Measurements from ENCODE around the gene LY9.

Gene LY9, protein sequence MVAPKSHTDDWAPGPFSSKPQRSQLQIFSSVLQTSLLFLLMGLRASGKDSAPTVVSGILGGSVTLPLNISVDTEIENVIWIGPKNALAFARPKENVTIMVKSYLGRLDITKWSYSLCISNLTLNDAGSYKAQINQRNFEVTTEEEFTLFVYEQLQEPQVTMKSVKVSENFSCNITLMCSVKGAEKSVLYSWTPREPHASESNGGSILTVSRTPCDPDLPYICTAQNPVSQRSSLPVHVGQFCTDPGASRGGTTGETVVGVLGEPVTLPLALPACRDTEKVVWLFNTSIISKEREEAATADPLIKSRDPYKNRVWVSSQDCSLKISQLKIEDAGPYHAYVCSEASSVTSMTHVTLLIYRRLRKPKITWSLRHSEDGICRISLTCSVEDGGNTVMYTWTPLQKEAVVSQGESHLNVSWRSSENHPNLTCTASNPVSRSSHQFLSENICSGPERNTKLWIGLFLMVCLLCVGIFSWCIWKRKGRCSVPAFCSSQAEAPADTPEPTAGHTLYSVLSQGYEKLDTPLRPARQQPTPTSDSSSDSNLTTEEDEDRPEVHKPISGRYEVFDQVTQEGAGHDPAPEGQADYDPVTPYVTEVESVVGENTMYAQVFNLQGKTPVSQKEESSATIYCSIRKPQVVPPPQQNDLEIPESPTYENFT

GRCh38 chr1:160795951-160796383 lies at the start of gene LY9:
TSS of gene LY9 (plus strand) at chr1:160796174. CDS start at chr1:160796188, 14 bp downstream.
- Histone ChIP-seq H3K9me3 (ENCODE audit: control insufficient read depth, insufficient read depth, low read length) (no peaks in the 10 kb centered on the region), H3K36me3 (ENCODE audit: control insufficient read depth, insufficient read depth, low read length) (no peaks in the 10 kb centered on the region), H3K27me3 (ENCODE audit: control insufficient read depth, insufficient read depth, low read length) (no peaks in the 10 kb centered on the region), H3K9ac (ENCODE audit: low read depth, low read length) (no peak within 1 kb of the TSS), H3K4me1 (ENCODE audit: control insufficient read depth, insufficient read depth, low read length) (no peaks in the 10 kb centered on the region), H3K4me3 (ENCODE audit: low read depth, low read length) (no peak within 1 kb of the TSS)

DNA sequence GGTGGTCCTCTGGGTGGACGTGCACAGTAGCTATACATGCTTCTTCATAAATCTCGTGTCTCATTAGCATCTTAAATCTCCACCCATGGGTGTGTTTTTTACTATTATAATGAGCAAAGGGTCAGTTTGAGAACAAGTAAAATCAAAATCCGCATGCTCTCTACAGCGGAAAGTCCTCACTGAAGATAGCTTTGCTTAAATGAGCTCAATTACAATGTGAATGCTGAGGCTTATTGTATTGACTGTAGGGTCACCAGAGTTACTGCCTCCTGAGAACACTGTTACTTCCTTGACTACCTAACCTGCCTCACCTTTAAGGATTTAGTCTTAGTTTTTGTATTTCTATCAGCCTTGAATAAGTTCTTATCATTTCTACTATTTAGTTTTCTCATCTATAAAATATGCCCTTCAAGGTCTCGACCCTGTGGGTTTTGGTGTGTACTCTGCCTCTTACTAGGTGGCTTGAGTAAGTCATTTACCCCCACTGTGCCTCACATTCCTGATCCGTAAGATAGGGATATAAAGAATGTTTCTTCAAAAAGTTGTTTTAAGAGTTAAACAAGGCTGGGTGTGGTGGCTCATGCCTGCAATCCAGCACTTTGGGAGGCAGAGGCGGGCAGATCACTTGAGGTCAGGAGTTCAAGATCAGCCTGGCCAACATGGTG lies 49.0 kb upstream of the LY9 start:
- Histone ChIP-seq H3K27me3 (ENCODE audit: control insufficient read depth, insufficient read depth, low read length) (no peaks in the 10 kb centered on the region), H3K9ac (ENCODE audit: low read depth, low read length) (no peak overlapping the region), H3K36me3 (ENCODE audit: control insufficient read depth, insufficient read depth, low read length) (no peaks in the 10 kb centered on the region), H3K4me1 (ENCODE audit: control insufficient read depth, insufficient read depth, low read length) (peaks cover 13% of the 10 kb centered on the region), H3K4me3 (ENCODE audit: low read depth, low read length) (no peak overlapping the region), H3K9me3 (ENCODE audit: control insufficient read depth, insufficient read depth, low read length) (no peaks in the 10 kb centered on the region)

- Histone ChIP-seq H3K27me3 (ENCODE audit: control insufficient read depth, insufficient read depth, low read length) (no peaks in the 10 kb centered on the region), H3K4me1 (ENCODE audit: control insufficient read depth, insufficient read depth, low read length) (peaks cover 13% of the 10 kb centered on the region), H3K4me3 (ENCODE audit: low read depth, low read length) (no peak overlapping the region), H3K9ac (ENCODE audit: low read depth, low read length) (no peak overlapping the region), H3K9me3 (ENCODE audit: control insufficient read depth, insufficient read depth, low read length) (no peaks in the 10 kb centered on the region), H3K36me3 (ENCODE audit: control insufficient read depth, insufficient read depth, low read length) (no peaks in the 10 kb centered on the region)
Measured at GRCh38 chr1:160747717-160748116, 48.3 kb upstream of the LY9 start.

DNA sequence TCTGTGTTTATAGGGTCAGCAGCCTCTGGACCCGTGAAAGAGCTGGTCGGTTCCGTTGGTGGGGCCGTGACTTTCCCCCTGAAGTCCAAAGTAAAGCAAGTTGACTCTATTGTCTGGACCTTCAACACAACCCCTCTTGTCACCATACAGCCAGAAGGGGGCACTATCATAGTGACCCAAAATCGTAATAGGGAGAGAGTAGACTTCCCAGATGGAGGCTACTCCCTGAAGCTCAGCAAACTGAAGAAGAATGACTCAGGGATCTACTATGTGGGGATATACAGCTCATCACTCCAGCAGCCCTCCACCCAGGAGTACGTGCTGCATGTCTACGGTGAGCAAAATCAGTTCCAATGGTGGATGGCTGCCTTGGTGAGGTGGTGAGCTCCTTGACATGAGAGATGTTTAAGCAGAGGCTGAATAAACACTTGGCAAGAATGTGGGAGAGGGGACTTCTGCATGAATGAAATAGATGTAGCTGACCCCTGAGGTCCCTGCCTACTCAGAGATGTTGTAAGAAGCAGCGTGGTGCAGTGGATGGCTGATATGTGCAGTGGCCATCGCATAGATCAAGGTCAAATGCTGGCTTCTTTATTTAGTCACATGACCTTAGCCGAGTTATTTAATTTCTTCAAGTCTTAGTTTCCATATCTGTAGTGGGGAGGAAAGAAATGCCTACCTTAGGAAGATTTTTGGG lies 47.6 kb upstream of the LY9 start:
- Histone ChIP-seq H3K9me3 (ENCODE audit: control insufficient read depth, insufficient read depth, low read length) (no peaks in the 10 kb centered on the region), H3K36me3 (ENCODE audit: control insufficient read depth, insufficient read depth, low read length) (no peaks in the 10 kb centered on the region), H3K9ac (ENCODE audit: low read depth, low read length) (no peak overlapping the region), H3K27me3 (ENCODE audit: control insufficient read depth, insufficient read depth, low read length) (no peaks in the 10 kb centered on the region), H3K4me3 (ENCODE audit: low read depth, low read length) (no peak overlapping the region), H3K4me1 (ENCODE audit: control insufficient read depth, insufficient read depth, low read length) (peaks cover 13% of the 10 kb centered on the region)

GRCh38 chr1:160748878-160749269 lies 47.1 kb upstream of the LY9 start:
- no peak overlapping the region for H3K9ac ChIP-seq (ENCODE audit: low read depth, low read length)
- peaks cover 13% of the 10 kb centered on the region for H3K4me1 ChIP-seq (ENCODE audit: control insufficient read depth, insufficient read depth, low read length)
- H3K36me3 ChIP-seq (ENCODE audit: control insufficient read depth, insufficient read depth, low read length): no peaks in the 10 kb centered on the region
- H3K4me3 ChIP-seq (ENCODE audit: low read depth, low read length): no peak overlapping the region
- H3K27me3 ChIP-seq (ENCODE audit: control insufficient read depth, insufficient read depth, low read length): no peaks in the 10 kb centered on the region
- no peaks in the 10 kb centered on the region for H3K9me3 ChIP-seq (ENCODE audit: control insufficient read depth, insufficient read depth, low read length)

DNA sequence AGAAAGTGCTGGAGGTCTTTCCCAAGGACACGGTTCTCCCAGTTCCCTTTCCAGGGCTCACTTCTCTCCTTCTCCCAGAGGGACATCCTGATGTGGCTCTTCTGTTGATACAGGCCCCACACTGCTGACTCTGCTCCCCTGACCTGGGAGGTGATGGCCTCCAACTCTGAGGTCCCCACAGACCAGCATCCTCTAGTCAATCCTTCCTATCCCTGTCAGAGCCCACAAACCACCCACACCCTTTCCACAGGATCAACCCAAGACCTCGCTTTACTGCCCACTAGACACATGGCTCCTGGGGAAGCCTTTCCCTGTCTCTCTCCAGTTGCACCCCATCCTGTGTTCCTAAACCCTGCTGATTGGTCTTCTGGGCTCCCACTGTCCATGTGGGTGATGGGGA lies 45.4 kb upstream of the LY9 start:
- Histone ChIP-seq H3K36me3 (ENCODE audit: control insufficient read depth, insufficient read depth, low read length) (no peaks in the 10 kb centered on the region), H3K9me3 (ENCODE audit: control insufficient read depth, insufficient read depth, low read length) (no peaks in the 10 kb centered on the region), H3K4me3 (ENCODE audit: low read depth, low read length) (no peak overlapping the region), H3K9ac (ENCODE audit: low read depth, low read length) (no peak overlapping the region), H3K4me1 (ENCODE audit: control insufficient read depth, insufficient read depth, low read length) (peaks cover 7% of the 10 kb centered on the region), H3K27me3 (ENCODE audit: control insufficient read depth, insufficient read depth, low read length) (no peaks in the 10 kb centered on the region)

DNA sequence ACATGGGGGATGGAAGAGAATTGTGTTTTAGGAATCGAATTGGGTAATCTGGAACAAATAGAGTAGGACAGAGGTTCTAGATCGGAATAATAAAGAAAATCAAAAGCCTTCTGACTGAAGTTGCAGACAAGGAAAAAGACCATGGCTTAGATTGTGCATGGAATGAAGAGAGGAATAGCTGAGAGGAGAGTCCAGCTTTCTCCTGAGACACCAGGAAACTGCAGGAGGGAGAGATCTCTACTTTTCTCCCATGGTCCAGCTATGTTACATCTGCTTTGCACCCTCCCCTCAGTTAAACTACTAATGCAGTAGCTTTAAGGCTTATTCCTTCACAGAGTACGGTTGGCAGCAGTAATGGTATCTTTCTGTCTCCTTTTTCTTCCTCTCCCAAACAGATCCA lies 43.6 kb upstream of the LY9 start:
- Histone ChIP-seq H3K36me3 (ENCODE audit: control insufficient read depth, insufficient read depth, low read length) (no peaks in the 10 kb centered on the region), H3K9ac (ENCODE audit: low read depth, low read length) (no peak overlapping the region), H3K27me3 (ENCODE audit: control insufficient read depth, insufficient read depth, low read length) (no peaks in the 10 kb centered on the region), H3K9me3 (ENCODE audit: control insufficient read depth, insufficient read depth, low read length) (no peaks in the 10 kb centered on the region), H3K4me3 (ENCODE audit: low read depth, low read length) (no peak overlapping the region), H3K4me1 (ENCODE audit: control insufficient read depth, insufficient read depth, low read length) (no peaks in the 10 kb centered on the region)

DNA sequence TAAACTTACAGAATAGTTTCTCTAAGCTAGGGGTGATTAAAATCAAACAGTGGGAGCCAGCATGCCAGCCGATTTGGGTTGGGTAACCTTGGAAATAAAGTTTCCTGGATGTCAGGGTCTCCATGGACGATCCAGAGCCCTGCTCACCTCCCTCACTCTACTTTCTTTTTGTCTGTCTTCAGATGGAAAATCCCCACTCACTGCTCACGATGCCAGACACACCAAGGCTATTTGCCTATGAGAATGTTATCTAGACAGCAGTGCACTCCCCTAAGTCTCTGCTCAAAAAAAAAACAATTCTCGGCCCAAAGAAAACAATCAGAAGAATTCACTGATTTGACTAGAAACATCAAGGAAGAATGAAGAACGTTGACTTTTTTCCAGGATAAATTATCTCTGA lies 43.0 kb upstream of the LY9 start:
- Histone ChIP-seq H3K4me3 (ENCODE audit: low read depth, low read length) (no peak overlapping the region), H3K9ac (ENCODE audit: low read depth, low read length) (no peak overlapping the region), H3K36me3 (ENCODE audit: control insufficient read depth, insufficient read depth, low read length) (no peaks in the 10 kb centered on the region), H3K27me3 (ENCODE audit: control insufficient read depth, insufficient read depth, low read length) (no peaks in the 10 kb centered on the region), H3K4me1 (ENCODE audit: control insufficient read depth, insufficient read depth, low read length) (no peaks in the 10 kb centered on the region), H3K9me3 (ENCODE audit: control insufficient read depth, insufficient read depth, low read length) (no peaks in the 10 kb centered on the region)

DNA sequence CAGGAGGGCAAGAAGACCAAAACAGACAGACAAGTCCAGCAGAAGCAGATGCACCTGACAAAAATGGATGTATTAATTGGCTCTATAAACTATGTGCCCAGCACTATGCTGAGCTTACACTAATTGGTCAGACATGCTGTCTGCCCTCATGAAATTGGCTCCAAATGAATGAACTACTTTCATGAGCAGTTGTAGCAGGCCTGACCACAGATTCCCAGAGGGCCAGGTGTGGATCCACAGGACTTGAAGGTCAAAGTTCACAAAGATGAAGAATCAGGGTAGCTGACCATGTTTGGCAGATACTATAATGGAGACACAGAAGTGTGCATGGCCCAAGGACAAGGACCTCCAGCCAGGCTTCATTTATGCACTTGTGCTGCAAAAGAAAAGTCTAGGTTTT lies 42.4 kb upstream of the LY9 start:
- H3K9ac ChIP-seq (ENCODE audit: low read depth, low read length): no peak overlapping the region
- H3K4me1 ChIP-seq (ENCODE audit: control insufficient read depth, insufficient read depth, low read length): no peaks in the 10 kb centered on the region
- no peaks in the 10 kb centered on the region for H3K36me3 ChIP-seq (ENCODE audit: control insufficient read depth, insufficient read depth, low read length)
- H3K4me3 ChIP-seq (ENCODE audit: low read depth, low read length): no peak overlapping the region
- no peaks in the 10 kb centered on the region for H3K27me3 ChIP-seq (ENCODE audit: control insufficient read depth, insufficient read depth, low read length)
- H3K9me3 ChIP-seq (ENCODE audit: control insufficient read depth, insufficient read depth, low read length): no peaks in the 10 kb centered on the region

GRCh38 chr1:160755461-160755860 lies 40.5 kb upstream of the LY9 start:
- Histone ChIP-seq H3K9me3 (ENCODE audit: control insufficient read depth, insufficient read depth, low read length) (no peaks in the 10 kb centered on the region), H3K4me1 (ENCODE audit: control insufficient read depth, insufficient read depth, low read length) (no peaks in the 10 kb centered on the region), H3K36me3 (ENCODE audit: control insufficient read depth, insufficient read depth, low read length) (no peaks in the 10 kb centered on the region), H3K9ac (ENCODE audit: low read depth, low read length) (no peak overlapping the region), H3K4me3 (ENCODE audit: low read depth, low read length) (no peak overlapping the region), H3K27me3 (ENCODE audit: control insufficient read depth, insufficient read depth, low read length) (no peaks in the 10 kb centered on the region)

DNA sequence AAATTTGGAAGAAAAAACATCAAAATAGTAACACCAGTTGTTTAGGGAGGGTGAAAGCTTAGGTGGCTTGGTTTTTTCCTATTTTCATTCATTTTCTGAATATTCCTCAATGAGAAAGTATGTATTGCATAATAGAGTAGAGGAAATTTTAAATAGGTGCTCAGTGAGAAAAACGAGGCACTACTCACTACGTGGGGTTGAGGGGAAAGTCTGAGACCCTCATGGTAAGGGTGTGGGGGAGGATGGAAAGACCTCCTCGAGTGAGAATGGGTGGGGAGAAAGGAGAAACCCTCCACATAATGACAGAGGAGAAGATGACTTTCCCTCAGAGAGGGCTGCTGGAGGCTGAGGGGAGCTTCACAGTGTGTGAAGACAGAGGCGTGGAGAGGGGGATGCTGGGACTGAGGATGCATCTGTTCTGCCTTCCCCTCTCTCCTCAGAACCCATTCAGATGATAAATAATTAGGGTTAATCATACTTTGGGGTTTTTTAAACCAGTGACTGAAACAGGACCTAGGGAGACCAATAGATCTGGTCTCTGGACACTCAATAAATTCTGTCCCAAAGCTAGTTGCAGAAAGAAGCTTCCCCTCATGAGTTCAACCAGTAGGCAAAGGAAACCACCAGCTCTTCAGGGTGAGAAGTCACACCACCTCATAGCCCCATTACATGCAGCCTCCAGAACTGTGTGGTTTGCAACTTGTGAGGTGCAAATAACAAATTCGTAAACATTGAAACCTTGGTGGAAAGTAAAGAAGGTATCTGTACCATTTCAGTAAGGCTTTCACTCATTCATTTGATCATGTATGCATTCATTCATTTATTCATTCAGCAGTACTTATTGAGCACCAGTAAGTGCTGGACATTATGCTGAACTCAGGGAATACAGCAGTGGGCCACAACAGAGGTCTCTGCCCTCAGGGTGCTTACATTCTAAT lies 39.8 kb upstream of the LY9 start:
- no peaks in the 10 kb centered on the region for H3K27me3 ChIP-seq (ENCODE audit: control insufficient read depth, insufficient read depth, low read length)
- H3K4me1 ChIP-seq (ENCODE audit: control insufficient read depth, insufficient read depth, low read length): no peaks in the 10 kb centered on the region
- no peak overlapping the region for H3K9ac ChIP-seq (ENCODE audit: low read depth, low read length)
- H3K9me3 ChIP-seq (ENCODE audit: control insufficient read depth, insufficient read depth, low read length): no peaks in the 10 kb centered on the region
- no peak overlapping the region for H3K4me3 ChIP-seq (ENCODE audit: low read depth, low read length)
- no peaks in the 10 kb centered on the region for H3K36me3 ChIP-seq (ENCODE audit: control insufficient read depth, insufficient read depth, low read length)

Measured in iPS-15b (cell line).